ENCODE measurements around the gene IFI16.

DNA sequence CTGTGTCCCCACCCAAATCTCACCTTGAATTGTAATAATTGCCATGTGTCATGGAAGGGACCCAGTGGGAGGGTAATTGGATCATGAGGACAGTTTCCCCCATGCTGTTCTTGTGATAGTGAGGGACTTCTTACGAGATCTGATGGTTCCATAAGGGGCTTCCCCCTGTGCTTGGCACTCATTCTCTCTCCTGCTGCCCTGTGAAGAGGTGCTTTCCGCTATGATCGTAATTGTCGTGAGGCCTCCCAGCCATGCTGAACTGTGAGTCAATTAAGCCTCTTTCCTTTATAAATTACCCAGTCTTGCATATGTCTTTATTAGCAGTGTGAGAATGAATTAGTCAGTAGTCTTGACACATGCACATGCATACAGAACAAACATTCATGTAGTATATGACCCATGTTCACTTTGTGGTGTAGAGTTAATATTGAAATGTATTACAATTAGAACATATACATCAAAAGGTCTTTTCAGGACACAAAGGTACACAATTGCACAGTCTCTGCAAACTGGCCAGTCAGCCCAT, 16.9 kb upstream of the IFI16 start:
- TF ChIP-seq, protein P1, sequence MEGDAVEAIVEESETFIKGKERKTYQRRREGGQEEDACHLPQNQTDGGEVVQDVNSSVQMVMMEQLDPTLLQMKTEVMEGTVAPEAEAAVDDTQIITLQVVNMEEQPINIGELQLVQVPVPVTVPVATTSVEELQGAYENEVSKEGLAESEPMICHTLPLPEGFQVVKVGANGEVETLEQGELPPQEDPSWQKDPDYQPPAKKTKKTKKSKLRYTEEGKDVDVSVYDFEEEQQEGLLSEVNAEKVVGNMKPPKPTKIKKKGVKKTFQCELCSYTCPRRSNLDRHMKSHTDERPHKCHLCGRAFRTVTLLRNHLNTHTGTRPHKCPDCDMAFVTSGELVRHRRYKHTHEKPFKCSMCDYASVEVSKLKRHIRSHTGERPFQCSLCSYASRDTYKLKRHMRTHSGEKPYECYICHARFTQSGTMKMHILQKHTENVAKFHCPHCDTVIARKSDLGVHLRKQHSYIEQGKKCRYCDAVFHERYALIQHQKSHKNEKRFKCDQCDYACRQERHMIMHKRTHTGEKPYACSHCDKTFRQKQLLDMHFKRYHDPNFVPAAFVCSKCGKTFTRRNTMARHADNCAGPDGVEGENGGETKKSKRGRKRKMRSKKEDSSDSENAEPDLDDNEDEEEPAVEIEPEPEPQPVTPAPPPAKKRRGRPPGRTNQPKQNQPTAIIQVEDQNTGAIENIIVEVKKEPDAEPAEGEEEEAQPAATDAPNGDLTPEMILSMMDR (IDR thresholded peaks at IDR 0.05), result no peak
- TF ChIP-seq EZH2phosphoT487 (IDR thresholded peaks at IDR 0.05), result no peak

All from neural progenitor cell (in vitro differentiated cells).